ENCODE results near the gene CIAO2A. TPM values are rescaled to one million over a fixed set of nuclear protein-coding genes. Genes with fewer than 3 reads are reported as not detected.
A peak's percentile ranks its signal among the peaks of the same experiment; 100 is the strongest.

CIAO2A gene
- total and polyA plus RNA-seq, 10 donors = 42.2 to 129 (median 74.8) TPM

DNA sequence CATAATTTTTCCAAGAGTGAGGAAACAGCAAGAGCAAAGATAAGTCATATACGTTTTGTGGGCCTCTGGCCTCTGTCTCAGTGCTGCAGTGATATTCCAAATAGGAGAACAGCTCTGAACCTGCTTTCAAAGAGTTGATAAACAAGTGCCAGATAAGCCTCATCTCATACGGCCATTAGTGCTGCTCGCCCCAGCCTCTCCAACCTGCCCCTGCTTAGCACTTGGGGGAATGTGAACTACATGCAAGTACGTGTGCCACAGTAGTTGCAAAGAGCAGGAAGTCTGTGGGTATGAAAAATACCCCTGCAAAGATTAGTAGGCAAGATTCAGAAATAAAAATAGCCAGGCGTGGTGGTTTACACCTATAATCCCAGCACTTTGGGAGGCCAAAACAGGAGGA is 61.3 kb downstream of the CIAO2A start:
- Histone ChIP-seq H3K4me1 (peaks cover 0 to 41% (median 5%) of the 10 kb centered on the region in 6 donors), H3K27me3 (replicated peaks in 1 of 7) (no peaks in the 10 kb centered on the region), H3K27ac (peak overlapping the region in 1 of 8 donors; percentile 1), H3K9me3 (no peaks in the 10 kb centered on the region), H3K36me3 (peaks cover 0 to 31% (median 0%) of the 10 kb centered on the region in 6 donors), H3K4me3 (no peak overlapping the region)
- TF ChIP-seq, protein P1, sequence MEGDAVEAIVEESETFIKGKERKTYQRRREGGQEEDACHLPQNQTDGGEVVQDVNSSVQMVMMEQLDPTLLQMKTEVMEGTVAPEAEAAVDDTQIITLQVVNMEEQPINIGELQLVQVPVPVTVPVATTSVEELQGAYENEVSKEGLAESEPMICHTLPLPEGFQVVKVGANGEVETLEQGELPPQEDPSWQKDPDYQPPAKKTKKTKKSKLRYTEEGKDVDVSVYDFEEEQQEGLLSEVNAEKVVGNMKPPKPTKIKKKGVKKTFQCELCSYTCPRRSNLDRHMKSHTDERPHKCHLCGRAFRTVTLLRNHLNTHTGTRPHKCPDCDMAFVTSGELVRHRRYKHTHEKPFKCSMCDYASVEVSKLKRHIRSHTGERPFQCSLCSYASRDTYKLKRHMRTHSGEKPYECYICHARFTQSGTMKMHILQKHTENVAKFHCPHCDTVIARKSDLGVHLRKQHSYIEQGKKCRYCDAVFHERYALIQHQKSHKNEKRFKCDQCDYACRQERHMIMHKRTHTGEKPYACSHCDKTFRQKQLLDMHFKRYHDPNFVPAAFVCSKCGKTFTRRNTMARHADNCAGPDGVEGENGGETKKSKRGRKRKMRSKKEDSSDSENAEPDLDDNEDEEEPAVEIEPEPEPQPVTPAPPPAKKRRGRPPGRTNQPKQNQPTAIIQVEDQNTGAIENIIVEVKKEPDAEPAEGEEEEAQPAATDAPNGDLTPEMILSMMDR (IDR thresholded peaks at IDR 0.05 in 8 of 11, conservative IDR thresholded peaks at IDR 0.05 in 3 of 11) = no peak
- no peak for TF ChIP-seq POLR2A (IDR thresholded peaks at IDR 0.05)
- no peak for TF ChIP-seq POLR2AphosphoS5 (IDR thresholded peaks at IDR 0.05)
- intact Hi-C loops (cut with DNase I; ENCODE audit: low total_unique reads) = no loop called here
- 64 to 75% (median 72%) methylated on average over 5 of the region's 5 CpGs for WGBS, 5 donors
- DNase-seq = no peak

DNA sequence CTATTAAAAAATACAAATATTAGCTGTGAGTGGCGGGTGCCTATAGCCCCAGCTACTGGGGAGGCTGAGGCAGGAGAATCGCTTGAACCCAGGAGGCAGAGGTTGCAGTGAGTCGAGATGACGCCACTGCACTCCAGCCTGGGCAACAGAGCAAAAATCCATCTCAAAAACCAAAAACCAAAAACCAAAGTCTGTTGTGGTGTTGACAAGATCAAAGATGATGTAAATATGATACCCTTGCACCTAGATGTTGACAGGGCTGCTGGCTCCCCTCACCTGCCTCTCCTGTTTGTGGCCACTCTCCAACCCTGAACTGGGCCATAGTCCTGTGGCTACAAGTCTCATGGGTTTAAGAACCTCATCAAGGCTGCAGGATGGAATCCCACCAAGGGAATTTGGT is 63.5 kb downstream of the CIAO2A start:
- no peak for DNase-seq
- Histone ChIP-seq H3K27ac (peak overlapping the region in 2 of 8 donors; percentile 8 to 63), H3K27me3 (replicated peaks in 1 of 7) (no peaks in the 10 kb centered on the region), H3K9me3 (no peaks in the 10 kb centered on the region), H3K4me3 (no peak overlapping the region), H3K4me1 (peaks cover 0 to 51% (median 6%) of the 10 kb centered on the region in 6 donors), H3K36me3 (peaks cover 0 to 21% (median 0%) of the 10 kb centered on the region in 6 donors)
- WGBS, 5 donors = 88 to 100% (median 89%) methylated on average over 4 of the region's 4 CpGs
- TF ChIP-seq POLR2AphosphoS5 (IDR thresholded peaks at IDR 0.05) (no peak), POLR2A (IDR thresholded peaks at IDR 0.05) (no peak)
- TF ChIP-seq, protein P1 (IDR thresholded peaks at IDR 0.05 in 8 of 11, conservative IDR thresholded peaks at IDR 0.05 in 3 of 11) = no peak
- intact Hi-C loops (cut with DNase I; ENCODE audit: low total_unique reads) = no loop called here

DNA sequence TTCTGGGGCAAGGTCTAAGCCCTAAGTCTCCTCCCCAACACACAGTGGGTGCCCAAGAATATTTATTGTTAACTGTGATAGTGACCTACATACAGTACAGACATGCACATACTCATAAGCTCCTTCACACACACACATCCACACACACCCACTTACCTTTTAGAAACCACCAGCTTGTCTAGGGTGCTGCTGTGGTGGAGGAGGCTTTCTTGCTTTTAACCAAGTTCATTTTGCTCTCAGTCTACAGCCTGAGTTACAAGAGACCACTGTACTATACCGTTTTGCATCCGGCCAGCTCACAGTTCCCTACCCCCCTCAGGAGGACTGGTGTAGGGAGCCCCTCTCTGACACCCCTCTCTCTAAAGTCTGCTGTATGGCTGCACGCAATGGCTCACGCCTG is 64.0 kb downstream of the CIAO2A start:
- peaks cover 0 to 21% (median 0%) of the 10 kb centered on the region in 6 donors for H3K36me3 ChIP-seq
- H3K4me1 ChIP-seq = peaks cover 0 to 51% (median 6%) of the 10 kb centered on the region in 6 donors
- TF ChIP-seq, protein P1 (IDR thresholded peaks at IDR 0.05 in 8 of 11, conservative IDR thresholded peaks at IDR 0.05 in 3 of 11) = no peak
- TF ChIP-seq POLR2A (IDR thresholded peaks at IDR 0.05) (no peak), POLR2AphosphoS5 (IDR thresholded peaks at IDR 0.05) (no peak)
- no peak for DNase-seq
- peak overlapping the region in 2 of 8 donors; percentile 8 to 63 for H3K27ac ChIP-seq
- WGBS, 5 donors = 80 to 92% (median 90%) methylated on average over 2 to 4 of the region's 4 CpGs
- H3K4me3 ChIP-seq = no peak overlapping the region
- intact Hi-C loops (cut with DNase I; ENCODE audit: low total_unique reads) = no loop called here
- no peaks in the 10 kb centered on the region for H3K27me3 ChIP-seq (replicated peaks in 1 of 7)
- H3K9me3 ChIP-seq = no peaks in the 10 kb centered on the region

DNA sequence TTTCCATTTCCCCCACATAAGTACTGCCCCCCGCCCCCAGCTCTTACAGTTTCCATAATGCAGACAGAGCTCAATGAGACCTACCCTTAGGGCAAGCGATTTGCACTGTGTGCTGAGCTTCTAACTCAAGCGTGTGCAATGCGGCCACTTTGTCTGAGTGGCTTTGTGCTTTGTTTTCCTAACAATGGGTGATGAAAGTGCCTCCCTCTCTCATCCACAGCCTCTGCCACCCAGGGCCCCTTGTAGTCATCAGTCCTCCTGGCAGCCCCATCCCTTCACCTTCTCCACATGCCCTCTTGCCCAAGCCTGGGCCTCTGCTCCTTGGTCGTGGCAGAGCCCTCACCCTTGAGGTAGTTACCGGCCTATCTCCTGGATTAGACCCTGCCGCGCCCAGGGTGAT is 64.5 kb downstream of the CIAO2A start:
- Histone ChIP-seq H3K9me3 (no peaks in the 10 kb centered on the region), H3K27me3 (replicated peaks in 1 of 7) (no peaks in the 10 kb centered on the region), H3K36me3 (peaks cover 0 to 18% (median 0%) of the 10 kb centered on the region in 6 donors), H3K4me1 (peaks cover 0 to 53% (median 6%) of the 10 kb centered on the region in 6 donors), H3K27ac (peak overlapping the region in 3 of 8 donors; percentile 8 to 63 (median 16)), H3K4me3 (no peak overlapping the region)
- intact Hi-C loops (cut with DNase I; ENCODE audit: low total_unique reads) = no loop called here
- no peak for DNase-seq
- no peak for TF ChIP-seq POLR2A (IDR thresholded peaks at IDR 0.05)
- TF ChIP-seq, protein P1 (IDR thresholded peaks at IDR 0.05 in 8 of 11, conservative IDR thresholded peaks at IDR 0.05 in 3 of 11) = no peak
- no peak for TF ChIP-seq POLR2AphosphoS5 (IDR thresholded peaks at IDR 0.05)
- WGBS, 5 donors = 68 to 90% (median 70%) methylated on average over 8 of the region's 8 CpGs

Measured in spleen (tissue), 11 donors.